Endodermal cell (in vitro differentiated cells): ENCODE results near the gene KIF3B. TPM values are rescaled to one million over a fixed set of nuclear protein-coding genes. Genes with fewer than 3 reads are reported as not detected.

Experiments used
- DNase-seq: peaks from one replicate; pipeline ENCODE4 v3.0.0-alpha.2; 2017
- H3K27ac ChIP-seq: 2 replicates; pipeline ENCODE4 v1.5.1; 2013; ENCODE audit warnings: mild to moderate bottlenecking, low read depth, low read length, moderate library complexity
- H3K27me3 ChIP-seq: 2 replicates; pipeline ENCODE4 v1.6.1; 2013; ENCODE audit warnings: mild to moderate bottlenecking, low read length, moderate library complexity; ENCODE audit not compliant: insufficient read depth, control insufficient read depth, poor library complexity, severe bottlenecking
- H3K36me3 ChIP-seq: 2 replicates; pipeline ENCODE4 v1.7.0; 2013; ENCODE audit warnings: mild to moderate bottlenecking, low read length, moderate library complexity; ENCODE audit not compliant: control insufficient read depth, insufficient read depth
- H3K4me1 ChIP-seq: one replicate; pipeline ENCODE4 v1.7.0; 2013; ENCODE audit warnings: low read length; ENCODE audit not compliant: control insufficient read depth, insufficient read depth
- H3K4me3 ChIP-seq: 2 replicates; pipeline ENCODE4 v1.5.1; 2013; ENCODE audit warnings: mild to moderate bottlenecking, low read length, moderate library complexity
- H3K9ac ChIP-seq: 2 replicates; pipeline ENCODE4 v1.6.1; 2013; ENCODE audit warnings: mild to moderate bottlenecking, low read length, moderate library complexity; ENCODE audit not compliant: poor library complexity, severe bottlenecking; ENCODE audit errors: extremely low read depth
- H3K9me3 ChIP-seq: 2 replicates; pipeline ENCODE4 v1.6.1; 2013; ENCODE audit warnings: mild to moderate bottlenecking, low read length, moderate library complexity; ENCODE audit not compliant: control insufficient read depth
- H3K27ac Mint-ChIP-seq: 2 replicates; pipeline ENCODE4 v1.8.0; 2020; ENCODE audit warnings: mixed read lengths
- H3K27me3 Mint-ChIP-seq: 2 replicates; pipeline ENCODE4 v1.8.0; 2021; ENCODE audit warnings: mild to moderate bottlenecking, mixed read lengths; ENCODE audit not compliant: insufficient read depth
- H3K36me3 Mint-ChIP-seq: 2 replicates; pipeline ENCODE4 v1.8.0; 2020; ENCODE audit warnings: low read depth, mixed read lengths
- H3K4me1 Mint-ChIP-seq: 2 replicates; pipeline ENCODE4 v1.8.0; 2020; ENCODE audit warnings: mixed read lengths
- H3K4me3 Mint-ChIP-seq: 2 replicates; pipeline ENCODE4 v1.8.0; 2020; ENCODE audit warnings: mild to moderate bottlenecking, moderate library complexity, mixed read lengths
- H3K9me3 Mint-ChIP-seq: 2 replicates; pipeline ENCODE4 v1.8.0; 2020; ENCODE audit warnings: mild to moderate bottlenecking, mixed read lengths
- WGBS, 2 experiments: methylation state at CpG; one replicate each; pipeline versions ENCODE4 v1.1.5 to v1.1.7; 2013; ENCODE audit warnings: missing lambda C conversion rate in 2 of 2, mixed read lengths in 1 of 2; ENCODE audit not compliant: insufficient coverage in 1 of 2, insufficient read length in 1 of 2; 5-methylcytosine and 5-hydroxymethylcytosine counted together
- total RNA-seq, 2 donors: library from RNA; stranded (reverse); fragmentation: NEBNext Ultra II Directional in 1 of 2; extraction: Animal tissue kit (Norgen Biotek cat#: 25700) in 1 of 2; gene quantifications; 2 replicates in 1 of 2; 3 replicates in 1 of 2; pipeline ENCODE4 v1.2.1, GENCODE V29; 2021
- TF ChIP-seq, protein P1 (sequence below): fragments of 200-600 bp; sonication (generic); conservative IDR thresholded peaks from 2 replicates; pipeline ENCODE4 v1.5.0; 2021; ENCODE audit warnings: antibody characterized with exemption, mild to moderate bottlenecking

Gene KIF3B
- total RNA-seq, 2 donors from 2014 or later = 31.4 to 41.1 TPM

DNA sequence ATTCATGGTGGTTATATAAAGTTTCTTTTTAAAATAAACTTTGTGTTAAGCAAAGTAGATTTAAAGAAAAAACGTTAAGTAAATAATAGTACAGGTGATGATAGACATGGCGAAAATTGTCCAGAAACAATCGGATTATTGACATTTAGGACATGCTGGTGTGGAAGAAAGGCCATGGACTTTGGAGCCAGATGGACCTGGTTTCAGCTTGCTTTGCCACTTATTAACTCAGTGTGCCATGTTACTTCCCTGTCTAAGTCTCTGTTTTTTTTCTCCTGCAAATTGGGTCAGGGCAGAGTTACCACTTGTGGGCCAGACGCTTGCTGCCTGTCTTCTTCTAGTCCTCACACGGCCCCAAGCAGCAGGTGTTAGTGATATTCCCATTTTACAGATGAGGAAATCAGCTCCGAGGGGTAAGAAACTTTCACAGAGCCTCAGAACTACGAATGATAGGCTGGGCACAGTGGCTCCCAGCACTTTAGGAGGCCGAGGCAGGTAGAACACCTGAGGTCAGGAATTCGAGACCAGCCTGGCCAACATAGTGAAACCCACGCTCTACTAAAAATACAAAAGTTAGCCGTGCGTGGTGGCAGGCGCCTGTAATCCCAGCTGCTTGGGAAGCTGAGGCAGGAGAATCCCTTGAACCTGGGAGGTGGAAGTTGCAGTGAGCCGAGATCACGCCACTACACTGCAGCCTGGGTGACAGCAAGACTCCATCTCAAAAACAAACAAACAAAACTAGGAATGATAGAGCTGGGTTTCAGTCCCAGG is 12.4 kb downstream of the KIF3B start:
- Histone ChIP-seq H3K27ac (no peak overlapping the region), H3K4me3 (no peak overlapping the region), H3K9ac (no peak overlapping the region), H3K36me3 (no peaks in the 10 kb centered on the region), H3K9me3 (no peaks in the 10 kb centered on the region), H3K4me1 (peaks cover 8% of the 10 kb centered on the region), H3K27me3 (no peaks in the 10 kb centered on the region)
- Mint-ChIP-seq H3K4me3 (no peak overlapping the region), H3K4me1 (peaks cover 9% of the 10 kb centered on the region), H3K27ac (peak overlapping the region; percentile 2), H3K36me3 (peaks cover 9% of the 10 kb centered on the region), H3K9me3 (no peaks in the 10 kb centered on the region), H3K27me3 (no peaks in the 10 kb centered on the region)
- DNase-seq = no peak
- TF ChIP-seq, protein P1, sequence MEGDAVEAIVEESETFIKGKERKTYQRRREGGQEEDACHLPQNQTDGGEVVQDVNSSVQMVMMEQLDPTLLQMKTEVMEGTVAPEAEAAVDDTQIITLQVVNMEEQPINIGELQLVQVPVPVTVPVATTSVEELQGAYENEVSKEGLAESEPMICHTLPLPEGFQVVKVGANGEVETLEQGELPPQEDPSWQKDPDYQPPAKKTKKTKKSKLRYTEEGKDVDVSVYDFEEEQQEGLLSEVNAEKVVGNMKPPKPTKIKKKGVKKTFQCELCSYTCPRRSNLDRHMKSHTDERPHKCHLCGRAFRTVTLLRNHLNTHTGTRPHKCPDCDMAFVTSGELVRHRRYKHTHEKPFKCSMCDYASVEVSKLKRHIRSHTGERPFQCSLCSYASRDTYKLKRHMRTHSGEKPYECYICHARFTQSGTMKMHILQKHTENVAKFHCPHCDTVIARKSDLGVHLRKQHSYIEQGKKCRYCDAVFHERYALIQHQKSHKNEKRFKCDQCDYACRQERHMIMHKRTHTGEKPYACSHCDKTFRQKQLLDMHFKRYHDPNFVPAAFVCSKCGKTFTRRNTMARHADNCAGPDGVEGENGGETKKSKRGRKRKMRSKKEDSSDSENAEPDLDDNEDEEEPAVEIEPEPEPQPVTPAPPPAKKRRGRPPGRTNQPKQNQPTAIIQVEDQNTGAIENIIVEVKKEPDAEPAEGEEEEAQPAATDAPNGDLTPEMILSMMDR = no peak
- 94 to 95% methylated on average over 13 to 15 of the region's 15 CpGs for WGBS, 2 experiments

DNA sequence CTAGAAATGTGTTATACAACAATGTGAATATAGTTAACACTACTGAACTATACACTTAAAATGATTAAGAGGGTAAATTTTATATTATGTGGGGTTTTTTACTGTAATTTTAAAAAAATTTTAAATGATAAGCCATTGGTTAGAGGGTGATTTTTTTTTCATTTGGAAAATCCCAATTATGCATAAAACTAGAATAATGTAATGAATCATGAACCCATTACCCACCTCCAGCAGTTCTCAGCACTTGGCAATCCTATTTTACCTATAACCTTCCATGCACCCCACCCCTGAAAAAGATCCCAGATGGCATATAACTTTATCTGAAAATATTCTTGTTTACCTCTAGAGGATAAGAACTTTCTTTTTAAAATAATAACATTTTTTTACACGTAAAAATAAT is 13.7 kb downstream of the KIF3B start:
- no peak overlapping the region for H3K4me3 ChIP-seq
- no peaks in the 10 kb centered on the region for H3K27me3 Mint-ChIP-seq

GRCh38 chr20:32292548-32292947 is 15.1 kb downstream of the KIF3B start:
- no peak for DNase-seq
- H3K9me3 Mint-ChIP-seq = no peaks in the 10 kb centered on the region
- H3K27me3 Mint-ChIP-seq = no peaks in the 10 kb centered on the region
- TF ChIP-seq, protein P1 = no peak
- no peak overlapping the region for H3K27ac ChIP-seq
- no peak overlapping the region for H3K4me3 ChIP-seq
- no peaks in the 10 kb centered on the region for H3K4me1 ChIP-seq
- H3K4me1 Mint-ChIP-seq = no peaks in the 10 kb centered on the region
- no peaks in the 10 kb centered on the region for H3K27me3 ChIP-seq
- no peak overlapping the region for H3K27ac Mint-ChIP-seq
- H3K9me3 ChIP-seq = no peaks in the 10 kb centered on the region
- WGBS, 2 experiments = 97 to 100% methylated on average over 8 of the region's 8 CpGs
- H3K36me3 Mint-ChIP-seq = peaks cover 9% of the 10 kb centered on the region
- H3K9ac ChIP-seq = no peak overlapping the region
- H3K36me3 ChIP-seq = no peaks in the 10 kb centered on the region
- no peak overlapping the region for H3K4me3 Mint-ChIP-seq

More for the DNA sequence above, 13.7 kb downstream of the KIF3B start:
- DNase-seq = no peak
- H3K27me3 ChIP-seq = no peaks in the 10 kb centered on the region
- no peaks in the 10 kb centered on the region for H3K4me1 ChIP-seq
- whole genome bisulfite sequencing, 2 experiments = 57 to 100% methylated on average over 1 of the region's 1 CpG
- no peak overlapping the region for H3K9ac ChIP-seq
- no peaks in the 10 kb centered on the region for H3K36me3 ChIP-seq
- no peaks in the 10 kb centered on the region for H3K9me3 ChIP-seq
- no peaks in the 10 kb centered on the region for H3K9me3 Mint-ChIP-seq
- H3K27ac Mint-ChIP-seq = no peak overlapping the region
- H3K4me1 Mint-ChIP-seq = no peaks in the 10 kb centered on the region
- peaks cover 9% of the 10 kb centered on the region for H3K36me3 Mint-ChIP-seq
- H3K4me3 Mint-ChIP-seq = no peak overlapping the region
- TF ChIP-seq, protein P1 = no peak
- no peak overlapping the region for H3K27ac ChIP-seq
